ENCODE data around the gene AMOTL2. TPM values are rescaled to one million over a fixed set of nuclear protein-coding genes. Genes with fewer than 3 reads are reported as not detected.

Gene AMOTL2
- 145 and 167 TPM in 2 replicates for total RNA-seq
- polyA plus RNA-seq: 129 and 130 TPM in 2 replicates
- 123 and 135 TPM in 2 replicates for polyA plus RNA-seq (2011; cell fraction: cytosol; rRNA removed)
- 200 and 222 TPM in 2 replicates for polyA plus RNA-seq (2011; cell fraction: nucleus; rRNA removed)
- 67.7 and 69.8 TPM in 2 replicates for polyA plus RNA-seq (2012)
- polyA minus RNA-seq: 186 and 195 TPM in 2 replicates
- polyA minus RNA-seq (2011; cell fraction: cytosol; rRNA and poly(A)+ RNA removed): 41.2 TPM
- 95.7 and 170 TPM in 2 replicates for polyA minus RNA-seq (2011; cell fraction: nucleus; rRNA and poly(A)+ RNA removed)
- percentile 96 among the genes with signal in this experiment for Bru-seq, nascent RNA
- percentile 87 among the genes with signal in this experiment for BruChase-seq, experiment 1, labeled RNA remaining after a 6-hour chase
- percentile 96 among the genes with signal in this experiment for BruChase-seq, experiment 2, labeled RNA remaining after a 2-hour chase
- long read RNA-seq, full-length matches to known transcripts: 117 of 216 reads
- long read RNA-seq, partial matches to known transcripts: 84 of 216 reads
- long read RNA-seq, other reads (novel, unspliced or antisense): 15 of 216 reads

DNA sequence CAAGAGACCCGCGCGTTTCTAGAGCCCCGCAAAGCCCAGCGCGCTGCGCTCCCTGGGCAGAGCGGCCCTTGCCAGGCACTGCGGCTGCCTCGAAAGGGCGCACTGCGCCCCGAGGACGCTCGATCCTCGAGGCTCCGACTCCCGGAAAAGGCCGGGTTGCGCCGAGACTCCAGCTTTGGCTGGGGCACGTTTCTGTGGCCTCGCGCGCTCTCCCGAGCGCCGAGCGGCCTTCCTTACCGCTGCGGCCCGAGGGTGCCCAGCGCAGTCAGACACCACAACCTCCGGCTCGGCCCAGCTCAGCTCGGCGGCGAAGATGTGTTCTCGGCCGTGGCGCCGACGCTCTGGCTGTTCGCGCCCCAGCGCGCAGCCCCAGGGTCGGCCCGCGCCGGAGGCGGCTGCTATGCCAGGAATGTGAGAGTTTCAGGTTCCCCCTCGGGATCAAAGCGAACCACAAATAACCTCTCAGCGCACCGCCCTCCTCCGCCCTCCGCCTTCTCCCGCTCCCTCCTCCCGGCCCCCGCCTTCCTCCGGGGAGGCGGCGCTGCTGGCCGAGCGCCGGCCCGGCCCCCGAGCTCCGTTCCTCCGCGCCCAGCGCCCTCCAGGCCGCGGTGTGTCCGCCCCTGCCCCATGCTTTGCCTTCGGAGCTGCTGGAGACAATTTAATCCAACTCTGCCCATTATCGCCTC, at the start of gene AMOTL2:
Gene AMOTL2, minus strand, starts transcription at position 343 of the 686 bp plus-strand sequence. CDS start 3,014 bp downstream, outside the sequence.
- Histone ChIP-seq H3K9me1 (replicated peaks; ENCODE audit: control insufficient read depth, extremely low read depth, insufficient read depth, low read length) (no peaks in the 10 kb centered on the region), H3K79me2 (ENCODE audit: control insufficient read depth, insufficient read depth, low read length) (peaks cover 40% of the 10 kb centered on the region), H3K9me3 (replicated peaks; ENCODE audit: control insufficient read depth, insufficient read depth, low read length) (no peaks in the 10 kb centered on the region), H4K20me1 (replicated peaks; ENCODE audit: control insufficient read depth, extremely low read depth, insufficient read depth, low read length) (no peaks in the 10 kb centered on the region), H3K27ac (ENCODE audit: insufficient read depth, low read depth, low read length) (peak within 1 kb of the TSS; percentile 99), H3K36me3 (ENCODE audit: control insufficient read depth in 2 of 2, extremely low read depth in 1 of 2, insufficient read depth in 2 of 2, low read length in 2 of 2) (peaks cover 12 to 14% of the 10 kb centered on the region in 2 experiments), H3K27me3 (ENCODE audit: control insufficient read depth in 2 of 2, insufficient read depth in 2 of 2, low read length in 2 of 2) (no peaks in the 10 kb centered on the region), H3K4me1 (ENCODE audit: control insufficient read depth, extremely low read depth, insufficient read depth, low read length) (peaks cover 47% of the 10 kb centered on the region), H3K4me3 (replicated peaks in 1 of 3; ENCODE audit: insufficient read depth in 1 of 3, low read depth in 1 of 3, low read length in 3 of 3) (peak within 1 kb of the TSS; percentile 65 to 93 (median 73)), H2AFZ (ENCODE audit: low read depth, low read length) (peak within 1 kb of the TSS; percentile 69), H3K9ac (replicated peaks; ENCODE audit: extremely low read depth, insufficient read depth, low read length) (peak within 1 kb of the TSS; percentile 100), H3K4me2 (ENCODE audit: insufficient read depth, low read length) (peak within 1 kb of the TSS; percentile 71)
- FAIRE-seq (peak; percentile 91), DNase-seq (ENCODE audit: low read depth, low spot score) (peak; percentile 93)
- BruUV-seq (replicated peaks): no TSS peak
- TF ChIP-seq FOS (IDR thresholded peaks at IDR 0.05; ENCODE audit: borderline replicate concordance, insufficient read depth, low read length): no peak
- peak; percentile 99 for TF ChIP-seq POLR2A (IDR thresholded peaks at IDR 0.05; ENCODE audit: low read depth, low read length)
- peak; percentile 100 for TF ChIP-seq POLR2AphosphoS5 (IDR thresholded peaks at IDR 0.05; ENCODE audit: insufficient read depth, low read depth, low read length)
- dilution Hi-C loops (cut with MboI; ENCODE audit: extremely low pct_ligation_motif_present, low sequenced_read_pairs): no loop called here
- intact Hi-C loops (cut with micrococcal nuclease): loop anchor here (1.0 to 5.0 kb wide), 7 partner anchors 53 to 473 kb away; partner anchors contain the start of genes CEP63 and RYK
- CTCF ChIA-PET: interaction anchor here (1.0 to 6.0 kb wide), 10 partner anchors 10 to 162 kb away, joined by 3 to 60 read pairs (median 6); no protein-coding TSS in a partner anchor
- POLR2A ChIA-PET: interaction anchor here (0.6 to 4.0 kb wide), 17 partner anchors 10 to 111 kb away, joined by 3 to 46 read pairs (median 3); partner anchors contain the start of genes ANAPC13 and CEP63

DNA sequence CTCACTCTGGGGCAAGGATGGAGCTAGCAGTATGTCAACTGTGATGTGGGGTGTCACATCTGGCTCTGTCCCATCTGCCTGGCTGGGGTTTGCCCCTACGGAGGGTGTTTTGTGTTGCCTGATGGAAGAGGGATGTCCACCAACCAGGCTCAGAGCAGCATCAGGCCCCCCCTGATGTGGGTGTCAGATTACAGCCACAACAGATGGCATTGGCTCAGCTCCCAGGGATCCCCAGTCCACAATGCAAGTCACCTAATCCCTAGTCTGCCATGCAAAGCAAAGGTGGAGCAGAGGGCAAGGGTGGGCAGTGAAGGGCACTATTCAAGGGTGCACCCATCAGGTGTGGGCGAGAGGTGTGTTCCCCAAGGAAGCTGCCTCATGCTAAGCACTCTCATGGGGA, 48.9 kb upstream of the AMOTL2 start:
- FAIRE-seq (no peak), DNase-seq (ENCODE audit: low read depth, low spot score) (no peak)
- ChIA-PET POLR2A (interaction anchor here (0.5 kb wide), 1 partner anchor 66 kb away, joined by 3 read pairs; no protein-coding TSS in a partner anchor), CTCF (no interaction called here)
- Histone ChIP-seq H3K79me2 (ENCODE audit: control insufficient read depth, insufficient read depth, low read length) (no peaks in the 10 kb centered on the region), H3K9me3 (replicated peaks; ENCODE audit: control insufficient read depth, insufficient read depth, low read length) (no peaks in the 10 kb centered on the region), H3K27me3 (ENCODE audit: control insufficient read depth in 2 of 2, insufficient read depth in 2 of 2, low read length in 2 of 2) (peaks cover 11 to 13% of the 10 kb centered on the region in 2 experiments), H3K9ac (replicated peaks; ENCODE audit: extremely low read depth, insufficient read depth, low read length) (no peak overlapping the region), H3K4me1 (ENCODE audit: control insufficient read depth, extremely low read depth, insufficient read depth, low read length) (peaks cover 8% of the 10 kb centered on the region), H3K4me3 (replicated peaks in 1 of 3; ENCODE audit: insufficient read depth in 1 of 3, low read depth in 1 of 3, low read length in 3 of 3) (no peak overlapping the region), H2AFZ (ENCODE audit: low read depth, low read length) (no peak overlapping the region), H3K36me3 (ENCODE audit: control insufficient read depth in 2 of 2, extremely low read depth in 1 of 2, insufficient read depth in 2 of 2, low read length in 2 of 2) (no peaks in the 10 kb centered on the region), H3K4me2 (ENCODE audit: insufficient read depth, low read length) (no peak overlapping the region), H3K27ac (ENCODE audit: insufficient read depth, low read depth, low read length) (no peak overlapping the region), H3K9me1 (replicated peaks; ENCODE audit: control insufficient read depth, extremely low read depth, insufficient read depth, low read length) (no peaks in the 10 kb centered on the region), H4K20me1 (replicated peaks; ENCODE audit: control insufficient read depth, extremely low read depth, insufficient read depth, low read length) (no peaks in the 10 kb centered on the region)
- intact Hi-C loops (cut with micrococcal nuclease) (no loop called here), dilution Hi-C loops (cut with MboI; ENCODE audit: extremely low pct_ligation_motif_present, low sequenced_read_pairs) (no loop called here)
- no peak for TF ChIP-seq POLR2A (IDR thresholded peaks at IDR 0.05; ENCODE audit: low read depth, low read length)
- no peak for TF ChIP-seq JUN (IDR thresholded peaks at IDR 0.05; ENCODE audit: borderline replicate concordance, insufficient read depth, insufficient read length, low read depth)
- TF ChIP-seq, protein P1, sequence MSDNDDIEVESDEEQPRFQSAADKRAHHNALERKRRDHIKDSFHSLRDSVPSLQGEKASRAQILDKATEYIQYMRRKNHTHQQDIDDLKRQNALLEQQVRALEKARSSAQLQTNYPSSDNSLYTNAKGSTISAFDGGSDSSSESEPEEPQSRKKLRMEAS (IDR thresholded peaks at IDR 0.05; ENCODE audit: insufficient read depth, insufficient read length): no peak
- TF ChIP-seq EZH2 (IDR thresholded peaks at IDR 0.05; ENCODE audit: borderline replicate concordance, low read depth, low read length, severe bottlenecking): no peak
- TF ChIP-seq POLR2AphosphoS5 (IDR thresholded peaks at IDR 0.05; ENCODE audit: insufficient read depth, low read depth, low read length): no peak
- TF ChIP-seq FOS (IDR thresholded peaks at IDR 0.05; ENCODE audit: borderline replicate concordance, insufficient read depth, low read length): no peak
- TF ChIP-seq MYC (IDR thresholded peaks at IDR 0.05; ENCODE audit: low read depth, low read length): no peak
- TF ChIP-seq, protein P2, sequence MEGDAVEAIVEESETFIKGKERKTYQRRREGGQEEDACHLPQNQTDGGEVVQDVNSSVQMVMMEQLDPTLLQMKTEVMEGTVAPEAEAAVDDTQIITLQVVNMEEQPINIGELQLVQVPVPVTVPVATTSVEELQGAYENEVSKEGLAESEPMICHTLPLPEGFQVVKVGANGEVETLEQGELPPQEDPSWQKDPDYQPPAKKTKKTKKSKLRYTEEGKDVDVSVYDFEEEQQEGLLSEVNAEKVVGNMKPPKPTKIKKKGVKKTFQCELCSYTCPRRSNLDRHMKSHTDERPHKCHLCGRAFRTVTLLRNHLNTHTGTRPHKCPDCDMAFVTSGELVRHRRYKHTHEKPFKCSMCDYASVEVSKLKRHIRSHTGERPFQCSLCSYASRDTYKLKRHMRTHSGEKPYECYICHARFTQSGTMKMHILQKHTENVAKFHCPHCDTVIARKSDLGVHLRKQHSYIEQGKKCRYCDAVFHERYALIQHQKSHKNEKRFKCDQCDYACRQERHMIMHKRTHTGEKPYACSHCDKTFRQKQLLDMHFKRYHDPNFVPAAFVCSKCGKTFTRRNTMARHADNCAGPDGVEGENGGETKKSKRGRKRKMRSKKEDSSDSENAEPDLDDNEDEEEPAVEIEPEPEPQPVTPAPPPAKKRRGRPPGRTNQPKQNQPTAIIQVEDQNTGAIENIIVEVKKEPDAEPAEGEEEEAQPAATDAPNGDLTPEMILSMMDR (IDR thresholded peaks at IDR 0.05; ENCODE audit: extremely low read depth in 1 of 2, insufficient read depth in 1 of 2, low read depth in 1 of 2, low read length in 2 of 2): no peak
- no peak for TF ChIP-seq GATA2 (IDR thresholded peaks at IDR 0.05; ENCODE audit: insufficient read depth, insufficient read length, low read depth, low read length)
- no TSS peak for BruUV-seq (replicated peaks)

All from endothelial cell of umbilical vein (primary cell).